ENCODE data around the gene NUP54.

NUP54 gene

DNA sequence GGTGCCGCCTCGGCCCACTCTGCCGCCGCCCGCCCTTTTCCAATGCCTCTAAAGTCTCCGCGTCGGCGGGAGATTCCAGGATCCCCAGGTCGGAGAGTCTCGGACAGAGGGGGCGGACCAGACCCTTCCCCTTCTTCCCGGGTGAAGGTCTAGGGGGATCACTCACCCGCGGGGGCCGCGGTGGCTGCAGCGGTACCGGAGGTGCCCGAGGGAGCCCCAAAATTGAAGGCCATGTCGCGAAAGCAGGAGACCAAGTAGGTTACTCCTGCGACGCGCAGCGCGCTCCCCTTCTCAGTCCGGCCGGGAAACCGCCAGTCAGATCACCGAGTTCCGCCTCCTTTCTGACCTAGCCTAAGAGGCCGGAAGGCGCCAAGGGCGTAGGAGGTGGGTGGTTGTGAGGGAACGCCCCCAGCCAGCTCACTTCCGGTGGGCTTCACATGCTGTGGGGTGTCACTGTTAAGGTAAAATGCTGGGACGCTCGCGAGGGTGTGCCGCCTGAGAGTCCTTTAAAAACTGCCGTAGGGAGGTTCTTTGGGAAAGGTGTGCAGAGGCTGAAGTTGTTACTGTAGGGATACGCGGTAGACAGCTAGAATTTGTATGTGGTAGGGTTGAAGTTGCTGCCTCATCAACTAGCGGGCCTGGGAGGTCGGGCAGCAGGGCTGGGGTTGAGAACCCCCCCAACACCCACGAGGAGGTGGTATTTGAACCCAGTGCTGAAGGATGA lies at the start of gene NUP54:
Gene NUP54, minus strand, starts transcription at position 256 of the 724 bp plus-strand sequence. Its CDS starts 23 bp downstream, at position 233.
- peak; percentile 96 for DNase-seq (ENCODE audit: low spot score)

DNA sequence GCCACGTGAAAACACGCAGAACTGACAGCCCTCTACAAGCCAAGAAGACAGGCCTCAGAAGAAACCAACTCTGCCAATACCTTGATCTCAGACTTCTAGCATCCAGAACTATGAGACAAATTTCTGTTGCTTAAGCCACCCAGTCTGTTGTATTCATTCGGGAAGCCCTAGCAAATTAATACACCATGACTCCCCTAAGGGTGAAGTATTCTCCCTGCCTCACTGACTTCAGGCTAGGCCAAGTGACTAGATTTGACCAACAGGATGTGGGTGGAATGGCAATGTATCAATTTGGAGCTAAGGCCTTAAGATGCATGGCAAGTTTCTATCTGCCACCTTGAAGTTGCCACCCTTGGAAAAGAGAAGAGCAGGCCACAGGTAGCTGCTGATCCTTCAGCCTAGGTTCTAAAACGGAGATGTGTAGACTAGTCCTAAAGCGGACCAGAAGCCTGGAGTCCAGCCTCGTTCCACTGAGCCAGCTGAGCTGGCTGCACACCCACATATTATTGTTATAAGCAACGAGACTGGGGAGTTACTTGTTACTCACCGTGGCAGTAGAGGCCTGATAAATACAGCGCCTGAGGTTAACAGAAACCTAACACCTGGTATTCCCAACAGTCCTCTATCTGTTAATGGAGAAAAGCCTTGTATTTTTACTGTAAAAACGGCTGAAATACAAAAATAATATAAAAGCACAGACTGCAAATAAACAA lies 49.0 kb upstream of the NUP54 start:
- no peak for DNase-seq (ENCODE audit: low spot score)

DNA sequence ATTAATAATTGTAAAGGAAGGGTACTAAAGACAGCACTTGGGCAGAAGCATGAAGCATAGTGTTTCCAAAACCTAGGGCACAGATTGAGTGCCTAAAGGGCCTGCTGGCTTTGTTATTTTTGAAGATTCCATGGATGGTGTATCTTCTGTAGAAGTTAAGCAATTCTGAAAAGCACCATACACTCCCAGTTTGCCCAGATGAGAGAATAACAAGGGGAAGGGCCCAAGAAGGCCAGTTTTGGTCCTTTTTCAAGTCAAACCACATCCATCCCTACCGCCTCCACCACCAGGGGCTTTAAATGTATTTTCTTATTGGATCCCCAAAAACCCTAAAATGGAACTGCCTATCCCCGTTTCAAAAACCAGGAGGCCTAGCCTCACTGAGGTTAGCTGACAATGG lies 48.2 kb upstream of the NUP54 start:
- DNase-seq (ENCODE audit: low spot score), result no peak

GRCh38 chr4:76195326-76195725 lies 47.1 kb upstream of the NUP54 start:
- no peak for DNase-seq (ENCODE audit: low spot score)

DNA sequence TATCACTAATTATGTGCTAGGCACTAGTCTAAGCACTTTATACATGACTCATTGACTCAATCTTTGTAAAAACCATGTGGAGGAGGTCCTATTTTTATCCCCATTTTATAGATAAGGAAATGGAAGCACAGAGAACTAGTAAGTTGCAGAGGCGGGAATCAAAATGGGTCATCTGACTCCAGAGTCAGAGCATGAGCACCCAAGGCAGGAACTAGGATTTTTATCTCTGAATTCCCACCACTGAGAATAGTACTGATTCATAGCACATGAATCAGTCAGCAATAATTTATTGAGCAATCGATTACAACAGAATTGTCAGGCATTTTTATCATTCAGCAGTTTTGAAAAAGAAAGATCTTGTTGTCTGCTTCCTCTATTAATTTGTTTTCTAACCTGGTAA lies 46.1 kb upstream of the NUP54 start:
- no peak for DNase-seq (ENCODE audit: low spot score)

DNA sequence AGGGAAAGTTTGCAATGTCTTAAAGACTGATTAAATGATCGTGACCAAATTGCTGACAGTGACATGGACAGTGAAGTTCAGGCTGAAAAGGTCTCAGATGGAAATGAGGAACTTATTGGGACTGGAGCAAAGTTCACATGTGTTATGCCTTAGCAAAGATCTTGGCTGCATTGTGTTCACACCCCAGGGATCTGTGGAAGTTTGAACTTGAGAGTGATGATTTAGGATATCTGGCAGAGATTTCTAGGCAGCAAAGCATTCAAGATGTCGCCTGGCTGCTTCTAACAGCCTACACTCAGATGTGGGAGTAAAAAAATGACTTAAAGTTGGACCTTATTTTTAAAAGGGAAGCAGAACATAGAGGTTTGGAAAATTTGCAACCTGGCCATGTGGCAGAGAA lies 44.0 kb upstream of the NUP54 start:
- DNase-seq (ENCODE audit: low spot score), result no peak

DNA sequence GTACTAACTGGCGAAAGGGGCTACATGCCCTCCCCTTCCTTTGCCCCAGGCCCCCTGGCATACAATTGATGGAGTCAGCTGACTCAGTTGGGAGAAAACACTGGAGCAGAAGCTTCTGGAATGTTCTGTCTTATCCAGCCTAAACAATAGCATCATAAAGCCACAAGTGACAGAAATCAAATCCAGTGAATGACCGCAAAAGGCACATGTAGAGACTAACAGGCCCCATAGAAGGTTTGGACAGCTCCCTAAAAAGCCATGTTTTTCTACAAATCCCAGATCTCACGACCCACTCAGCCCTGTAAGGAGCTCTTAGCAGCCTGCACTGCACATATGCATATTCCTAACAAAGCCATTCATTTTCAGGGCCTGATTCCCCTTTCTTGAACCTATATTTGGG lies 40.4 kb upstream of the NUP54 start:
- DNase-seq (ENCODE audit: low spot score), result no peak

GRCh38 chr4:76188149-76188548 lies 40.0 kb upstream of the NUP54 start:
- DNase-seq (ENCODE audit: low spot score), result no peak

DNA sequence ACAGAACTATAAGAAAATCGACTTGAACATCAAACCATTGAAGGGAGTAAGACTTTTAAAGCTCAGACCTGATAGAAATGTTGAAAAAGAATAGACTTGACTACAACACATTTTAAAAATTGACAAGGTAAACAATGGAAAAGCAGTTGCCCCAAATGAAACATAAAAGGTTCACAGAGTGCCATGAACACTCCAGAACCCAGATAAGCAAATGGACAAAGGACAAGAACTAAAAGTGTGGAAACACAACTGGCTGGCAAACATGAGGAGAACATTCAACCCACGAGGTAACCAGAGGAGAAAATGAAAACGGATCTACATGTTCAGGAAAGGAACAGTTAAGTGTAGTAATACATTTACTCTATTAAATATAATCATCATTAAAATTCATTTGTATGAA lies 39.0 kb upstream of the NUP54 start:
- DNase-seq (ENCODE audit: low spot score), result no peak

DNA sequence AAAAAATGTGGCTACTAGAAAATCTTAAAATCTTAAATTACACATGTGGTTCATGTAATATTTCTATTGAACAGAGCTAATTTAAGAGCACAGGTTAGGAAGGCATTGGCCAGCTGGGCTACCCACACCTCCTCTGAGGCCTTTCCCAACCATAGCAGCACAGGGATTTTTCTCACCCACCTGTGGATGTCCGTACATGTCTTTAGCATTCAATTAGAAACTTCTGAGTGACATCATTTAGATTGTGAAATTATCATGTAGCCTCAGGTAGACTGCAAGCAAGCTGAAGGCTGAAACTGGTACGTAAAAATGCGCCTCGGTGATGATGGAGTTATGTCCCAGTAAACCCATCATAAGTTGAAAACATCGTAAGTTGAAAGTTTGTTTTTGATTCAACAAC lies 34.3 kb upstream of the NUP54 start:
- DNase-seq (ENCODE audit: low spot score), result no peak

DNA sequence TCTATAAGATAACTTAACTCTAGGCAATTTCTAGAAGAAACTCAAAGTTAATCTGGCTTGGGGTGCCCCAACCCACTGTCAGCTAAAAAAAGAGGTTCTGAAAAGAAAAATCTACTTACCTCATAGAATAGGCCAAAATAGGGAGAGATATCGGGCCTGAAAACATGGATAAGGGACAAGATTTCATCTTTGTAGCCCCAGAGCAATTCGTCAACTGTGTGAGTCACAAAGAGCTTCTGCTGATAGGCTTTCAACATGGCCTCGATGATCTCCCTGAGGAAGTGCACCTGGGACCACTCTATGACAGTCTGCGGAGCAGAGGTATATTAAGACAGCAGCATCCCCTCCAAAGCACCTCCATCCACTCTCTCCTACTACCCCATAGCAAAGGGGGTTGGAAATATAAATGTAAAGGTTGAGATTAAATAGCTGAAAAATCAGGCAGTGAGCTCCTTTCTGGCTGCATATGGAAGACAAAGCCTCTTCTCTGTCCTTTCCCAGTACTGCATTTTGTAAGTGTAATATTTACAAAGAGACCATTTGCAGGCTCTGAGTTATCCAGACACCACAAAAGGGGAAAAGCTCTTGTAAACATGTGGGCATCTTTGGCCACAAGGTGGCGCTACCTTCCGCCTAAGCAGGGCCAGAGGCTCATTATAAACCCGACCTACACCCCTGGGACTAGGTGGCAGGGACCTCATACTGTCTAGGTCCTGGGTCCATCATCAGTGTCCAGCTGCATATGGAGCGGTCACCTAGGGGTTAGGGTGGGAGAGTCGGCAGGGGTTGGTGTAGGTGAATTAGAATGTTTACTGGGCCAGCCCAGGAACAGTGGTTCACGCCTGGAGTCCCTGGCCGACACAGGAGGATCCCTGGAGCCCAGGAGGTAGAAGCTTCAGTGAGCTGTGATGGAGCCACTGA lies 31.5 kb upstream of the NUP54 start:
- peak; percentile 79 for DNase-seq (ENCODE audit: low spot score)

- no peak for DNase-seq (ENCODE audit: low spot score)
These were observed 30.1 kb upstream of the NUP54 start for GRCh38 chr4:76178296-76178695.

GRCh38 chr4:76177709-76178108 lies 29.5 kb upstream of the NUP54 start:
- DNase-seq (ENCODE audit: low spot score), result no peak

DNA sequence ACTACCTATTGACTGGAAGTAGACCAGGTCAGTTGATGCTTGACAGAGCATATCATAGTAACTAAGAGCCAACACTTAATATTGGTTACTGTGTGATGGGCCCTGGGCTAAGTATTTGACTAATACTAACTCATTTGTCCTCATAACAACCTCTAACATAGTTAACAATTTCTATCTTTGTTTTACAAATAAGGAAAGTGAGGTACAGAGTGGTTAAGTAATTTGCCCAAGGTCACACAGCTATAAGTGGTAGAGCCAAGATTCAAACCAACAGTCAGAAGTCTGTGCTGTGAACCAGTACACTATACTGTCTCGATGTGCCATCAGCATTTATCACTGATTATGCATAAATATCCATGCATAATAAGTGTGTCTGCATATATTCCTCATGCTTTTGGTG lies 27.1 kb upstream of the NUP54 start:
- DNase-seq (ENCODE audit: low spot score), result no peak

DNA sequence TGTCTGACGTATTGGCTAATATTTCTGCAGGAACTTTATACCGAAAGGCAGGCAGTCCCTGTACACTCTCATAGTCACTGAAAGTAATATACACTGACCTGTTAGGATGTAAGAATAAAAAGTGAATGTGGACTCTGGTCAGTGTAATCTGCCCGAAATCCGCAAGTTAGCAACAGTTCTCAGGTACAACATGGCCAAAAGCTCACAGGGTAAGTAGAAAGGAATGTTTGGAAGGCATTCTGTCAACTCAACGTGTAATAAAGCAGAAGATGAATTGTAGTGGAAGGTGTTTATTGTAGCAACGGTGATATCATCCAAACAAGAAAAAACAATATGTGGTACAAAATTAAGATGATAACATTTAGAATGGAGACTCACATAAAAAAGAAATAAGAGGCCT lies 26.0 kb upstream of the NUP54 start:
- no peak for DNase-seq (ENCODE audit: low spot score)

DNA sequence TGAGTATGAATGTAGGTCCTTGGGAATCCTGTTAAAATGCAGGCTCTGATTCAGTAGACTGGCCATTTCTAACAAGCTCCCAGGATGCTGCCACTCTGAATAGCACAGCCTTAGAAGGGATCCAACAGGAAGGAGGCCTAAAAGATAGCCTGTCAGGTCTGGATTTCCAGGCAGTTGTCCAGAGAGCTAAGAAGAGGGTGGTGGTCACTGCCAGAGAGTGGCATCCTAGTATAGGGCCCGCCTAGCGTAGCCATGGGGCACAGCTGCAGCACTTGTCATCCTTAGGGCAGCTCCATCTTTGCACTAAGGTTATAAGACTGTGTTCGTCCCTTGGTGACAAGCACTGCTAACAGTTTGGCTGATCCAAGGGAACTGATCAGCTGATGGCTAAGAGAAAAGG lies 20.5 kb upstream of the NUP54 start:
- DNase-seq (ENCODE audit: low spot score), result no peak

- no peak for DNase-seq (ENCODE audit: low spot score)
These were observed 18.3 kb upstream of the NUP54 start for GRCh38 chr4:76166480-76166879.

DNA sequence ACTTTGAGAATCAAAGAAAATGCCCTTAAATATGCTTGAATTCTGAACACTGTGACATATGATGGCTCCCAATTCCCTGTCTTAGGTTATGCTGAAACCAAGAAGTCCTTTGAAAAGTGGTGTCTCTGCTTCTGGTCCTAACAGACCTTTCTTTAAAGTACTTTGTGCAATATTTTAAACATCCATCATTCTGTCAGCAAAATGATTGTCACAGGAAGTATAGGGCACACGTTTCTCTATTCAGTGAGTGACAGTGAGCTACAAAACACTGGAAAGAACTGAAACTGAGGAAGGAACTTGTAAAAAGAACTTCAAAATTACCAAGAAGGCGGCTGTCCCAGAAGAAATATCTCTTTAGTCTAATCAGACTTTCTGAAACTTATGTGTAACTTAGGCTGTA lies 12.2 kb upstream of the NUP54 start:
- no peak for DNase-seq (ENCODE audit: low spot score)

DNA sequence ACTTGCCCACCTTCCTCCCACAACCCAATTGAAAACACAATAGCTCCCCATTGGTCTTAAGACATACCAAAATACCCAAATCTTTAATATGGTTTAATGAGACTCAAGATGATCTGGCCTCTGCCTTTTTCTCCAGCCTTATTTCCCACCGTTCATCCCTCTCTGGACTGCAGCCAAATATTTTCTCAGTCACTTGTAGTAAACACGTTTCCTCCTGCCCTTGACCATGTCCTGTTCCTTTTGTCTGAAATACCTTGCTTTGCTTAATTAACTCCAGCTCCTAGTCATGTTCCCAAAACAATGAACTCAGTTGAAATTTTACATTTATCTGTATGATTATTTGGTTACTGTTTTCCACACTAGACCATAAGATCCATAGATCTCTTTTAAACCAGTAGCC lies 8.4 kb upstream of the NUP54 start:
- DNase-seq (ENCODE audit: low spot score), result no peak

DNA sequence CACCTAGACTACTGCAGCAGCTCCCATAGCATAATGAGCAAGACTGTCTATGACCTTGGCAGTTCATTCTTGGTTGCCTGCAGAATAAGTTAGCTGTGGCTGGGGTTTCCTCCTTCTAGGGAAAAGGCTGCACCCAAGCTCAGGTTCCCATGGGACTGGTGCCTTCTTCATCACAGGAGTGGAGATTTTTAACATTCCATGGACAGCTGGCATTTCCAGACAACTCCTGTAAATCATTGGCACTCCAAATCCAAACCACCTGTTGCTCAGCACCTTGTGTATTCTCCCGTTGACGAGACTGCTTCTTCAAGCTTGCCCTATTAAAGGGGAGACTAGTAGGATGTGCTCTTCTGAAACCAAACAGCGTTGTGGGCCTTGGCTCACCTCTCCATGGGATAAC lies 7.8 kb upstream of the NUP54 start:
- DNase-seq (ENCODE audit: low spot score), result no peak

DNA sequence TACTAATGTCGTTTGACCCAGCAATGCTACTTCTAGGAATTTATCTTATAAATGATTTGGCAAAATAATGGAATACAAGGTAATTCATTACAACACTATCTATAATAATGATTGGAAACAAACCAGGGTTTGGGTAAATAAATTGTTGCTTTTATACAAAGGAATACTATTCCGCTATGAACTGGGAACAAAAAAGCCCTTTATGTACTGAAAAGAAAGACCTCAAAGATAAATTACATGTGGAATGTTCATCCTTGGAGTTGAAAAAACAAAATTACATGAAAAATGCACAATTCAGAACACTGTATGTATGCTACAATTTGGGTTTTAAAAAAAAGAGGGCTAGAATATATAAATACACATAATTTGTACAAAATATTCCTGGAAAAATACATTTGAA lies 5.2 kb upstream of the NUP54 start:
- no peak for DNase-seq (ENCODE audit: low spot score)

DNA sequence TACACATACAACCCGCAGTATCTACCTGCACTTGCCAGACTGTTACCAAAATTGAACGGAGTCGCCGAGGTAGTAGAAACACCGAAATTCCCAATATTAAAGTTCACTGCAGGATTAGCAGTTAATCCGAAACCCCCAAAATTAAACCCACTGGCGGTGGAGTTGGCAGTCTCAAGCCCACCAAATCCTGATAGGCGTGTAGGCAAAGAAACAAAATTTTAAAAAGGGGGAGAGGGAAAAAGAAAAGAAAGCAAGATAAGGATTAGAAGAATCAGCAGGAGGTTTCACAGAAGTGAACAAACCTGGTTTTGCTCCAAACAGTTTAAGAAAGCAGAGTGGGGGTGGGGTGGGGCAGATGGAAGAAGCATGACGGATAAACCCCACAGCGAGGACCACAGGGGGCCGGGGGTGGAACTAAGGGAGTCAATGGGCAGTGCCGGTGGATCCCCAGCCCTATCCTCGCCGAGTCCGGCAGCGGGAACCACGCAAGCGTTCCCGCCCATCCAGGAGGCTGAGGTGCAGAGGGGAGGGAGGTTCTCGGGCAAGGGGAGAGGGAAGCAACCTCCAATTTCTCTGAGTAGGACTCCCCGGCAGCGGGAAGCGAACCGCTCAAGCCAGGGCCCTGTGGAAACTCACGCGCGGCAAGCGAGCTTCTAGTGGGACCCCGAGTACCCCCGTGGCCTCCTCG lies 599 bp downstream of the NUP54 start:
- DNase-seq (ENCODE audit: low spot score), result peak; percentile 16

All from CD4-positive, alpha-beta T cell treated with Interleukin-15 for 4 hours (primary cell).